GM21447 (cell line): ENCODE measurements around the gene BAHCC1.
"Not testable (repeated sequence)": the region's sequence is repeated elsewhere in the genome, so short reads cannot be mapped to it uniquely, and the experiment has no call there.

Experiments
- ATAC-seq: cut with Tn5 transposase; IDR thresholded peaks from one replicate; pipeline ENCODE4 v1.9.1; 2021; ENCODE audit not compliant: unreplicated experiment

BAHCC1 gene

GRCh38 chr17:81394921-81395599 lies at the start of gene BAHCC1:
TSS of gene BAHCC1 (plus strand) at chr17:81395457. CDS start at chr17:81399740, 4,283 bp downstream.
- no peak for ATAC-seq

- ATAC-seq: peak; percentile 60
Observed at GRCh38 chr17:81346090-81346907, 49.0 kb upstream of the BAHCC1 start.

GRCh38 chr17:81346908-81347349 lies 48.3 kb upstream of the BAHCC1 start:
- ATAC-seq: no peak

- no peak for ATAC-seq
Observed at GRCh38 chr17:81347437-81347836, 47.8 kb upstream of the BAHCC1 start.

GRCh38 chr17:81348097-81349055 lies 46.9 kb upstream of the BAHCC1 start:
- no peak for ATAC-seq

GRCh38 chr17:81349397-81350319 lies 45.6 kb upstream of the BAHCC1 start:
- no peak for ATAC-seq

GRCh38 chr17:81350320-81350890 lies 44.9 kb upstream of the BAHCC1 start:
- no peak for ATAC-seq

- ATAC-seq: not testable (repeated sequence)
Observed at GRCh38 chr17:81351329-81352052, 43.8 kb upstream of the BAHCC1 start.

GRCh38 chr17:81352056-81352455 lies 43.2 kb upstream of the BAHCC1 start:
- not testable (repeated sequence) for ATAC-seq

GRCh38 chr17:81354252-81354953 lies 40.9 kb upstream of the BAHCC1 start:
- no peak for ATAC-seq

GRCh38 chr17:81354954-81355347 lies 40.3 kb upstream of the BAHCC1 start:
- no peak for ATAC-seq

- ATAC-seq: no peak
Observed at GRCh38 chr17:81359218-81359617, 36.0 kb upstream of the BAHCC1 start.

GRCh38 chr17:81362001-81362400 lies 33.3 kb upstream of the BAHCC1 start:
- not testable (repeated sequence) for ATAC-seq

GRCh38 chr17:81364278-81365147 lies 30.7 kb upstream of the BAHCC1 start:
- ATAC-seq: no peak

- no peak for ATAC-seq
Observed at GRCh38 chr17:81365148-81365600, 30.1 kb upstream of the BAHCC1 start.

- ATAC-seq: no peak
Observed at GRCh38 chr17:81365601-81366585, 29.4 kb upstream of the BAHCC1 start.
